H1 (cell line): ENCODE measurements around the gene ANGEL2. TPM values are rescaled to one million over a fixed set of nuclear protein-coding genes. Genes with fewer than 3 reads are reported as not detected.

ENCODE experiments used
- BRCA1 ChIP-seq: IDR thresholded peaks from 2 replicates; pipeline ENCODE4 v1.6.1; 2012; ENCODE audit warnings: low read depth, low read length, improper control_type of control experiment
- CBX5 ChIP-seq: fragments of 300-800, 300-1000 bp; sonication (generic); IDR thresholded peaks from 2 replicates; pipeline ENCODE4 v1.7.1; 2016; ENCODE audit warnings: antibody characterized with exemption, low read length, low read depth
- CTCF ChIP-seq, 3 experiments: IDR thresholded peaks; 1 replicate in 2 of 3; 2 replicates in 1 of 3; pipeline versions ENCODE4 v1.5.1 to v1.6.1; 2011; ENCODE audit warnings: low read length in 3 of 3, mild to moderate bottlenecking in 3 of 3, inconsistent platforms in 2 of 3, low read depth in 1 of 3, moderate library complexity in 1 of 3; ENCODE audit not compliant: insufficient read depth in 1 of 3; ENCODE audit errors: control extremely low read depth in 1 of 3
- EP300 ChIP-seq, 2 experiments: IDR thresholded peaks; 1 replicate in 1 of 2; 2 replicates in 1 of 2; pipeline ENCODE4 v1.6.1; 2011 to 2012; ENCODE audit warnings: low read depth in 2 of 2, low read length in 2 of 2, mild to moderate bottlenecking in 2 of 2, borderline replicate concordance in 1 of 2, inconsistent platforms in 1 of 2, moderate library complexity in 1 of 2
- EZH2 ChIP-seq: fragments of 200-600 bp; sonication (generic); IDR thresholded peaks from 2 replicates; pipeline ENCODE4 v1.7.1; 2012; ENCODE audit warnings: low read depth, mild to moderate bottlenecking, moderate library complexity, low read length, inconsistent platforms; ENCODE audit not compliant: severe bottlenecking
- NRF1 ChIP-seq: IDR thresholded peaks from 2 replicates; pipeline ENCODE4 v1.6.1; 2011; ENCODE audit warnings: mild to moderate bottlenecking, low read depth, low read length, improper control_type of control experiment
- POLR2AphosphoS5 ChIP-seq: IDR thresholded peaks from 2 replicates; pipeline ENCODE4 v1.6.1; 2011; ENCODE audit warnings: low read depth, low read length
- RAD21 ChIP-seq, 2 experiments: IDR thresholded peaks in 1 of 2; conservative IDR thresholded peaks in 1 of 2; 2 replicates each; pipeline ENCODE4 v1.6.1; 2011; ENCODE audit warnings: low read depth in 2 of 2, low read length in 2 of 2, improper control_type of control experiment in 1 of 2, inconsistent platforms in 1 of 2, mild to moderate bottlenecking in 1 of 2, moderate library complexity in 1 of 2
- SAP30 ChIP-seq: fragments of 300-600 bp; sonication (generic); IDR thresholded peaks from 2 replicates; pipeline ENCODE4 v1.7.1; 2012; ENCODE audit warnings: low read length, moderate library complexity, mild to moderate bottlenecking, inconsistent platforms; ENCODE audit not compliant: insufficient read depth, insufficient replicate concordance
- SIN3A ChIP-seq, 2 experiments: IDR thresholded peaks in 1 of 2; conservative IDR thresholded peaks in 1 of 2; 2 replicates each; pipeline ENCODE4 v1.6.1; 2011 to 2012; ENCODE audit warnings: low read length in 2 of 2, improper control_type of control experiment in 1 of 2, low read depth in 1 of 2, mild to moderate bottlenecking in 1 of 2
- polyA plus RNA-seq, 7 experiments: library from polyadenylated mRNA; depleted of rRNA in 3 of 7; stranded (reverse) in 5 of 7; unstranded in 2 of 7; fragments of >200 nt in 5 of 7; fragments of 200-250 nt in 2 of 7; gene quantifications; 1 replicate in 5 of 7; 2 replicates in 1 of 7; 4 replicates in 1 of 7; pipeline versions ENCODE4 v1.2.1 to v1.2.3, GENCODE V29; 2011 to 2013; ENCODE audit warnings: missing spikeins in 2 of 7, mixed read lengths in 2 of 7
- total RNA-seq: library from RNA; stranded (reverse); fragmentation: NEBNext Ultra II Directional; extraction: Animal tissue kit (Norgen Biotek cat#: 25700); gene quantifications from 2 replicates; pipeline ENCODE4 v1.2.1, GENCODE V29; 2021

ANGEL2 gene
- total and polyA plus RNA-seq, 2 of the 8 experiments (the other 6 are each of a cell fraction or from before 2014, with no cell fraction given) = 18.1 to 39.9 TPM

- TF ChIP-seq RAD21 (IDR thresholded peaks at IDR 0.05 in 1 of 2, conservative IDR thresholded peaks at IDR 0.05 in 1 of 2; ENCODE audit: low read depth in 2 of 2, low read length in 2 of 2) = peak; percentile 28 to 42
- TF ChIP-seq CBX5 = no peak
- TF ChIP-seq EZH2 = no peak
- no peak for TF ChIP-seq EP300 (IDR thresholded peaks at IDR 0.05; ENCODE audit: borderline replicate concordance in 1 of 2, low read depth in 2 of 2, low read length in 2 of 2)
- TF ChIP-seq SAP30 = no peak
- 0 out of 4 replicates have a peak, but pooled peaks of 1 of the 2 experiments have one; percentile 13 for TF ChIP-seq SIN3A (conservative IDR thresholded peaks at IDR 0.05 in 1 of 2, IDR thresholded peaks at IDR 0.05 in 1 of 2; ENCODE audit: low read depth in 1 of 2, low read length in 2 of 2)
- peak; percentile 80; the same call in 1 of the 2 replicates for TF ChIP-seq POLR2AphosphoS5
- TF ChIP-seq CTCF (IDR thresholded peaks at IDR 0.05; ENCODE audit: control extremely low read depth in 1 of 3, insufficient read depth in 1 of 3, low read depth in 1 of 3, low read length in 3 of 3) = peak; percentile 54 to 96 (median 65)
- no peak for TF ChIP-seq NRF1
- TF ChIP-seq BRCA1 = no peak
These were observed 47.9 kb downstream of the ANGEL2 start (continued) for GRCh38 chr1:212967801-212968200.
